ENCODE measurements around the gene TSPAN14.
A peak's percentile ranks its signal among the peaks of the same experiment; 100 is the strongest.

Gene TSPAN14

DNA sequence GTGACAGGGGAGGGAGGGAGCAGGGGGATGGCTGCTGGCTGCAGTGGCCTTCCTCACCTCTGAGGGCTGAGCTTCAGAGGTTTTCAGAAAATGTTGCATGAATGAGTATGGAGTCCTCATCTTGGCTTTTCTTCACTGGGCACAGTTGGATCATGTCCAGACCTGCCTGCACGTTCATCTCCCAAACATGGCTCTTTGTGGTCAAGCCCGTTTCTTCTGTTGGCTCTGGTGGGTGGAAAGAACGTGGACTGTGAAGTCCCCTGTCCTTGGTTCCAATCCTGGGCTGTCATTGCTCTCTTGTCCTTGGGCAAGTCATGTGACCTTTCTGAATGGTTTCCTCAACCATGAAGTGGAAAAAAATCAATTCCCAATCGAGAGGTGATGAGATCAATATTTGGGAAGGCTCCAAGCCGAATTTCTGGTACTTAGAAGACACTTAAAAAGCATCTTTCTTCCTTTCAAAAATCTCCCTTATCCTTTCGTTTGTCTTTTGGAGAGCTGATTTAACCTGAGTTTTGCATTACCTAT lies 34.5 kb downstream of the TSPAN14 start:
- H4K12ac ChIP-seq (ENCODE audit: low read depth, low read length), result no peak overlapping the region
- no peak overlapping the region for H3K27ac ChIP-seq (ENCODE audit: low read depth, low read length)
- no CpG with 5 or more reads among the region's 6 CpGs for WGBS (ENCODE audit: extremely low coverage, insufficient coverage, insufficient read length)
- H2BK120ac ChIP-seq (ENCODE audit: insufficient read depth, low read length, poor library complexity), result no peak overlapping the region
- no peak overlapping the region for H4K91ac ChIP-seq (ENCODE audit: low read depth, low read length)
- H3K18ac ChIP-seq (ENCODE audit: low read length), result no peak overlapping the region
- no peak for DNase-seq
- no peak overlapping the region for H2AFZ ChIP-seq (ENCODE audit: insufficient read depth, low read length, poor library complexity)
- H4K8ac ChIP-seq (ENCODE audit: low read depth, low read length), result no peak overlapping the region
- H2AK5ac ChIP-seq (ENCODE audit: low read length), result no peak overlapping the region
- peaks cover 19% of the 10 kb centered on the region for H3K79me2 ChIP-seq (ENCODE audit: control insufficient read depth, insufficient read depth, low read length, poor library complexity)
- no peaks in the 10 kb centered on the region for H3K27me3 ChIP-seq (ENCODE audit: insufficient read depth, low read length)
- H3K9ac ChIP-seq (ENCODE audit: low read length), result peak overlapping the region; percentile 21
- no peak overlapping the region for H3K4me2 ChIP-seq (ENCODE audit: low read length)
- no peak overlapping the region for H3K14ac ChIP-seq (ENCODE audit: low read length)
- no peak overlapping the region for H2BK5ac ChIP-seq (ENCODE audit: low read depth, low read length, poor library complexity)
- no peak overlapping the region for H3K23ac ChIP-seq (ENCODE audit: low read length)
- H3K4ac ChIP-seq (ENCODE audit: low read depth, low read length), result peak overlapping the region; percentile 8
- H3K4me1 ChIP-seq (ENCODE audit: control insufficient read depth in 1 of 2, insufficient read depth in 2 of 2, low read length in 2 of 2), result peaks cover 31 to 38% of the 10 kb centered on the region in 2 experiments
- H3K36me3 ChIP-seq (ENCODE audit: control insufficient read depth in 1 of 2, insufficient read depth in 2 of 2, low read length in 2 of 2), result peaks cover 26 to 31% of the 10 kb centered on the region in 2 experiments
- no peaks in the 10 kb centered on the region for H3K9me3 ChIP-seq (ENCODE audit: insufficient read depth, low read depth, low read length)
- H3K4me3 ChIP-seq (ENCODE audit: low read depth, low read length), result no peak overlapping the region
- peaks cover 6% of the 10 kb centered on the region for H3K79me1 ChIP-seq (ENCODE audit: low read length)
- no peak overlapping the region for H2BK12ac ChIP-seq (ENCODE audit: low read length)

DNA sequence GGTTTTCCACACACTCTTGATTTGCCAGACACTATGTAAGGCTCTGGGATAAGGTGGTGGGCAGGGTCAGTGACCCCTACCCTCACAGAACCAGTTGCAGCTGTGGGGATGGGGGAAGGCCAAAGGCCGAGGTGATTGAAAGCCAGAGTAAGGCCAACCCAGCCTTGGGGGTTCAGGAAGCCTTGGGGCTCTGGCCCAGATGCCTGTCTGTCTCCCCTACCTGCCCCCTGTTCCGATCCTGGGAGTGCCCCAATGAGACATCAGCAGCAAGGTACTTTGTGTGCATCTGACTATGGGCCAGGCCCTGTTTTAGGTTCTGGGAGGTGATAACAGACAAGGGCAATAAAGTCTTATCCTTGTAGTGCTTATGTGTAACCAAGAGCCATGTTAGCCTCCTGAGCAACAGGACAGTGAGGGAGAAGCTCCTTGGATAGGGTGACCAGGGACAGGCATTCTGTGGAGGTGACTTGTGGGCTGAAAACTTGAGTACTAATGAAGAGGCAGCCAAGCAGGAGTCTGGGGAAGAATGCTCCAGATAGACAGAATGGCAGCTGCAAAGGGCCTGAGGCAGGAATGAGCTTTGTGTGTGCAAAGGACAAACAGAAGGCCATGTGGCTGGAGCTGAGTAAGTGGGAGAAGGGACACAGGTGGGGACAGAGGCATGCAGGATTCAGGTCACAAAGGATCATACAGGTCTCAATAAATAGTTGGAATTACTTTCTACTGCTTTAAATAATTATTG lies 35.4 kb downstream of the TSPAN14 start:
- Histone ChIP-seq H3K4me2 (ENCODE audit: low read length) (no peak overlapping the region), H3K4ac (ENCODE audit: low read depth, low read length) (peak overlapping the region; percentile 26), H3K36me3 (ENCODE audit: control insufficient read depth in 1 of 2, insufficient read depth in 2 of 2, low read length in 2 of 2) (peaks cover 32 to 34% of the 10 kb centered on the region in 2 experiments), H4K8ac (ENCODE audit: low read depth, low read length) (no peak overlapping the region), H3K14ac (ENCODE audit: low read length) (no peak overlapping the region), H2AK5ac (ENCODE audit: low read length) (no peak overlapping the region), H3K27me3 (ENCODE audit: insufficient read depth, low read length) (no peaks in the 10 kb centered on the region), H3K79me1 (ENCODE audit: low read length) (peaks cover 6% of the 10 kb centered on the region), H3K23ac (ENCODE audit: low read length) (no peak overlapping the region), H3K4me3 (ENCODE audit: low read depth, low read length) (no peak overlapping the region), H3K27ac (ENCODE audit: low read depth, low read length) (no peak overlapping the region), H4K91ac (ENCODE audit: low read depth, low read length) (no peak overlapping the region), H2BK12ac (ENCODE audit: low read length) (no peak overlapping the region), H3K9ac (ENCODE audit: low read length) (no peak overlapping the region), H3K18ac (ENCODE audit: low read length) (peak overlapping the region; percentile 35), H2BK5ac (ENCODE audit: low read depth, low read length, poor library complexity) (no peak overlapping the region), H3K9me3 (ENCODE audit: insufficient read depth, low read depth, low read length) (no peaks in the 10 kb centered on the region), H3K79me2 (ENCODE audit: control insufficient read depth, insufficient read depth, low read length, poor library complexity) (peaks cover 21% of the 10 kb centered on the region), H3K4me1 (ENCODE audit: control insufficient read depth in 1 of 2, insufficient read depth in 2 of 2, low read length in 2 of 2) (peaks cover 31 to 38% of the 10 kb centered on the region in 2 experiments), H4K12ac (ENCODE audit: low read depth, low read length) (no peak overlapping the region), H2AFZ (ENCODE audit: insufficient read depth, low read length, poor library complexity) (no peak overlapping the region), H2BK120ac (ENCODE audit: insufficient read depth, low read length, poor library complexity) (no peak overlapping the region)
- DNase-seq, result peak in 1 of 2 donors; percentile 56
- WGBS (ENCODE audit: extremely low coverage, insufficient coverage, insufficient read length), result no CpG with 5 or more reads among the region's 2 CpGs

- Histone ChIP-seq H2BK120ac (ENCODE audit: insufficient read depth, low read length, poor library complexity) (no peak overlapping the region), H3K4me2 (ENCODE audit: low read length) (no peak overlapping the region), H3K9ac (ENCODE audit: low read length) (no peak overlapping the region), H3K27ac (ENCODE audit: low read depth, low read length) (no peak overlapping the region), H3K36me3 (ENCODE audit: control insufficient read depth in 1 of 2, insufficient read depth in 2 of 2, low read length in 2 of 2) (peaks cover 34 to 36% of the 10 kb centered on the region in 2 experiments), H2AK5ac (ENCODE audit: low read length) (no peak overlapping the region), H3K14ac (ENCODE audit: low read length) (no peak overlapping the region), H4K12ac (ENCODE audit: low read depth, low read length) (no peak overlapping the region), H3K4me1 (ENCODE audit: control insufficient read depth in 1 of 2, insufficient read depth in 2 of 2, low read length in 2 of 2) (peaks cover 21 to 23% of the 10 kb centered on the region in 2 experiments), H3K27me3 (ENCODE audit: insufficient read depth, low read length) (no peaks in the 10 kb centered on the region), H3K18ac (ENCODE audit: low read length) (peak overlapping the region; percentile 54), H4K91ac (ENCODE audit: low read depth, low read length) (no peak overlapping the region), H2BK5ac (ENCODE audit: low read depth, low read length, poor library complexity) (no peak overlapping the region), H3K79me1 (ENCODE audit: low read length) (peaks cover 3% of the 10 kb centered on the region), H3K79me2 (ENCODE audit: control insufficient read depth, insufficient read depth, low read length, poor library complexity) (peaks cover 14% of the 10 kb centered on the region), H4K8ac (ENCODE audit: low read depth, low read length) (no peak overlapping the region), H2BK12ac (ENCODE audit: low read length) (no peak overlapping the region), H3K9me3 (ENCODE audit: insufficient read depth, low read depth, low read length) (no peaks in the 10 kb centered on the region), H3K4ac (ENCODE audit: low read depth, low read length) (peak overlapping the region; percentile 33), H3K4me3 (ENCODE audit: low read depth, low read length) (no peak overlapping the region), H2AFZ (ENCODE audit: insufficient read depth, low read length, poor library complexity) (no peak overlapping the region), H3K23ac (ENCODE audit: low read length) (no peak overlapping the region)
- DNase-seq, result no peak
- WGBS (ENCODE audit: extremely low coverage, insufficient coverage, insufficient read length), result no CpG with 5 or more reads among the region's 7 CpGs
Observed at GRCh38 chr10:80491251-80492102, 37.4 kb downstream of the TSPAN14 start.

DNA sequence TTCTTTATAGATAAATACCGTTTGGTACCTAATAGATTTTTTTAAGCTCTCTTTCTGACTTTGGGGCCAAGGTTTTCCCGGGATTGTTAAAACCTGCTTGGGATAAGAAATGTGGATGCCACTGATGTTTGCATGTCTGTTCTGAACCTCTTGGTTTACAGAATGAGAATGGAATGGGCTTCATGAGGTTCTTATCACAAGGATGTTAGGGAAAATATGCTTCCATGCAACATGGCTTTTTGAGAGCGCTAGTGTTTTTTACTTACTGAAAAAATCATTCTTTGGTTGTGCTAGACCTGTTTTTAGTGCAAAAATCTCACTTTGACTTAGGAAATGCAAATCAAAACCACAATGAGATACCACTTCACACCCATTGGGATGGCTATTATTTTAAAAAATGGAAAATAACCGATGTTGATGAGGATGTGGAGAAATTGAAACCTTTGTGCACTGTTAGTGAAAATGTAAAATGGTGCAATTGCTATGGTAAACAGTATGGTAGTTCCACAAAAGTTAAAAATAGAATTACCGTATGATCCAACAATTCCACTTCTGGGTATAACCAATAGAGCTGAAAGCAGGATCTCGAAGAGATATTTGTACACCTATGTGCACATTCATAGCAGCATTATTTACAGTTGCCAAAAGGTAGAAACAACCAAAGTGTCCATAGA lies 38.9 kb downstream of the TSPAN14 start:
- Histone ChIP-seq H4K91ac (ENCODE audit: low read depth, low read length) (no peak overlapping the region), H3K4ac (ENCODE audit: low read depth, low read length) (no peak overlapping the region), H3K36me3 (ENCODE audit: control insufficient read depth in 1 of 2, insufficient read depth in 2 of 2, low read length in 2 of 2) (peaks cover 34 to 36% of the 10 kb centered on the region in 2 experiments), H3K4me1 (ENCODE audit: control insufficient read depth in 1 of 2, insufficient read depth in 2 of 2, low read length in 2 of 2) (peaks cover 17 to 20% of the 10 kb centered on the region in 2 experiments), H3K4me2 (ENCODE audit: low read length) (no peak overlapping the region), H3K79me1 (ENCODE audit: low read length) (peaks cover 3% of the 10 kb centered on the region), H4K8ac (ENCODE audit: low read depth, low read length) (no peak overlapping the region), H3K9me3 (ENCODE audit: insufficient read depth, low read depth, low read length) (no peaks in the 10 kb centered on the region), H3K4me3 (ENCODE audit: low read depth, low read length) (no peak overlapping the region), H3K23ac (ENCODE audit: low read length) (no peak overlapping the region), H4K12ac (ENCODE audit: low read depth, low read length) (no peak overlapping the region), H2BK120ac (ENCODE audit: insufficient read depth, low read length, poor library complexity) (no peak overlapping the region), H3K9ac (ENCODE audit: low read length) (no peak overlapping the region), H3K27ac (ENCODE audit: low read depth, low read length) (no peak overlapping the region), H2AK5ac (ENCODE audit: low read length) (no peak overlapping the region), H2BK5ac (ENCODE audit: low read depth, low read length, poor library complexity) (no peak overlapping the region), H3K14ac (ENCODE audit: low read length) (no peak overlapping the region), H2BK12ac (ENCODE audit: low read length) (no peak overlapping the region), H3K18ac (ENCODE audit: low read length) (no peak overlapping the region), H3K79me2 (ENCODE audit: control insufficient read depth, insufficient read depth, low read length, poor library complexity) (peaks cover 9% of the 10 kb centered on the region), H2AFZ (ENCODE audit: insufficient read depth, low read length, poor library complexity) (no peak overlapping the region), H3K27me3 (ENCODE audit: insufficient read depth, low read length) (no peaks in the 10 kb centered on the region)
- DNase-seq, result no peak
- no CpG with 5 or more reads among the region's 6 CpGs for WGBS (ENCODE audit: extremely low coverage, insufficient coverage, insufficient read length)
